AG20443 (cell line): Measurements from ENCODE around the gene TIMM50.
A peak's percentile ranks its signal among the peaks of the same experiment; 100 is the strongest.
"Not testable (repeated sequence)": the region's sequence is repeated elsewhere in the genome, so short reads cannot be mapped to it uniquely, and the experiment has no call there.

ENCODE experiments used
- DNase-seq: peaks from one replicate; pipeline ENCODE4 v3.0.0; 2012; ENCODE audit warnings: low spot score, mixed read lengths

The TIMM50 gene

GRCh38 chr19:39480337-39481228 lies at the start of gene TIMM50:
TSS of gene TIMM50 (plus strand) at chr19:39480838. CDS start at chr19:39480854, 16 bp downstream.
- DNase-seq: peak; percentile 97

- no peak for DNase-seq
Observed at GRCh38 chr19:39432677-39433025, 48.0 kb upstream of the TIMM50 start.

- no peak for DNase-seq
Observed at GRCh38 chr19:39433480-39434079, 47.1 kb upstream of the TIMM50 start.

GRCh38 chr19:39434123-39435076 lies 46.2 kb upstream of the TIMM50 start:
- DNase-seq: no peak

- DNase-seq: peak; percentile 98
Observed at GRCh38 chr19:39435499-39436349, 44.9 kb upstream of the TIMM50 start, which contains the start of gene RPS16. TSS of gene RPS16 (minus strand) at chr19:39435949. CDS start at chr19:39435895, 54 bp downstream.

- no peak for DNase-seq
Observed at GRCh38 chr19:39436350-39436716, 44.3 kb upstream of the TIMM50 start.

GRCh38 chr19:39438270-39438934 lies 42.2 kb upstream of the TIMM50 start:
- no peak for DNase-seq

- DNase-seq: no peak
Observed at GRCh38 chr19:39444598-39445195, 35.9 kb upstream of the TIMM50 start.

GRCh38 chr19:39445196-39446111 lies 35.2 kb upstream of the TIMM50 start, which contains the start of gene SUPT5H:
TSS of gene SUPT5H (plus strand) at chr19:39445582. CDS start at chr19:39445891, 309 bp downstream.
- DNase-seq: peak; percentile 98

- no peak for DNase-seq
Observed at GRCh38 chr19:39446365-39447084, 34.1 kb upstream of the TIMM50 start.

GRCh38 chr19:39448271-39448670 lies 32.4 kb upstream of the TIMM50 start:
- DNase-seq: peak; percentile 55

GRCh38 chr19:39449116-39449797 lies 31.4 kb upstream of the TIMM50 start:
- DNase-seq: no peak

GRCh38 chr19:39451257-39451656 lies 29.4 kb upstream of the TIMM50 start:
- DNase-seq: not testable (repeated sequence)

GRCh38 chr19:39463403-39463802 lies 17.2 kb upstream of the TIMM50 start:
- no peak for DNase-seq

GRCh38 chr19:39465956-39466747 lies 14.5 kb upstream of the TIMM50 start:
- DNase-seq: no peak

- no peak for DNase-seq
Observed at GRCh38 chr19:39467941-39468340, 12.7 kb upstream of the TIMM50 start.

GRCh38 chr19:39469036-39469435 lies 11.6 kb upstream of the TIMM50 start:
- DNase-seq: no peak
